ENCODE results near the gene ZFAND2A.
"Not testable (repeated sequence)": the region's sequence is repeated elsewhere in the genome, so short reads cannot be mapped to it uniquely, and the experiment has no call there.

The ZFAND2A gene

DNA sequence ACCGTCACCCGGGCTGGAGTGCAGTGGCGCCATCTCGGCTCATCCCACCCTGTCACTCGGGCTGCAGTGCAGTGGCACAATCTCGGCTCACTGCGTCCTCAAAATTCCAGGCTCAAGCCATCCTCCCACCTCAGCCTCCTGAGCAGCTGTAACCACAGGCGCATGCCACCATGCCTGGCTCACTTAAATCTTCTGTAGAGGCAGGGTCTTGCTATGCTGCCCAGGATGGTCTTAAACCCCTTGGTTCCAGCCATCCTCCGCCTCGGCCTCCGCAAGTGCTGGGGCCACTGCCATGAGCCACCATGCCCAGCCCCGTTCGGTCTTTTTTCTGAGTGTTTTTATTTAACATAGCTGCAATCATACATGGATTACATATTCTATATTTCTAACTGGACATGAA, 30.6 kb downstream of the ZFAND2A start:
- FAIRE-seq (no peak), DNase-seq (ENCODE audit: insufficient read length, low spot score) (no peak)

DNA sequence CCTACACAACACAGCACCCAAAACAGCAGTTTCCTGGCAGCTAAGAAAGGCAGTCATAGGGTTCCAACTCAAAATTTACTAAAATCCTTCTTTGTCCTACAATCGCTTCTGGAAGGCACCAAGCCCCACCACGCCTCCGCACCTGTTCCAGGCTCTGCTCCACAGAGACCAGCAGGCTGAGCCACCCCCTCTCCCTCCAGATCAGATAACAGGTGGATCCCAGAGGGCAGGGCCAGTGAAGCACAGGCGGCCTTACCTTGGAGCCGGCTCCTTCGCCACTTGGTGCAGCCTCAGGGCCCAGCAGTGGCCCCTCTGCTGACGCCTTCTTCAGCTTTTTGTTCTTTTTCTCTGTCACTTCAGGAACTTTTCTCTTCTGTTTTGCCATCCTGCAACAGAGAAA, 33.0 kb downstream of the ZFAND2A start:
- DNase-seq (ENCODE audit: insufficient read length, low spot score) (no peak), FAIRE-seq (no peak)

DNA sequence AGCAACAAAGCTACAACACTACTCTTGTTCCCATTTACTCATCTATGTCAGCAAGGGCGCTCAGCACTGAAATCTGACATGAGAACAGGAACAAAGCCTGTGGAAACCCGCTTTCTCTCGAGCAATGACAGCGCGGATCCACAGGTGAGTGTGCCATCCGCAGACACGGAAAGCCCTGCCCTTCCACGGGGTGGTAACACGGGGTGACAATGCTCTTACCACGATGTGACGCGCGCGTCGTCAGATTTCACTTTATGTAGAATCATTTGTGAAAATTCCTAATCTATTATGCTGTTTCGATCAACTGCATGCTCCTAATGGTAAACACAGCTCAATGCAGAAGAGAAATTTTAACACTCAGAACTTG, 34.4 kb downstream of the ZFAND2A start:
- FAIRE-seq (peak; percentile 62), DNase-seq (ENCODE audit: insufficient read length, low spot score) (no peak)

DNA sequence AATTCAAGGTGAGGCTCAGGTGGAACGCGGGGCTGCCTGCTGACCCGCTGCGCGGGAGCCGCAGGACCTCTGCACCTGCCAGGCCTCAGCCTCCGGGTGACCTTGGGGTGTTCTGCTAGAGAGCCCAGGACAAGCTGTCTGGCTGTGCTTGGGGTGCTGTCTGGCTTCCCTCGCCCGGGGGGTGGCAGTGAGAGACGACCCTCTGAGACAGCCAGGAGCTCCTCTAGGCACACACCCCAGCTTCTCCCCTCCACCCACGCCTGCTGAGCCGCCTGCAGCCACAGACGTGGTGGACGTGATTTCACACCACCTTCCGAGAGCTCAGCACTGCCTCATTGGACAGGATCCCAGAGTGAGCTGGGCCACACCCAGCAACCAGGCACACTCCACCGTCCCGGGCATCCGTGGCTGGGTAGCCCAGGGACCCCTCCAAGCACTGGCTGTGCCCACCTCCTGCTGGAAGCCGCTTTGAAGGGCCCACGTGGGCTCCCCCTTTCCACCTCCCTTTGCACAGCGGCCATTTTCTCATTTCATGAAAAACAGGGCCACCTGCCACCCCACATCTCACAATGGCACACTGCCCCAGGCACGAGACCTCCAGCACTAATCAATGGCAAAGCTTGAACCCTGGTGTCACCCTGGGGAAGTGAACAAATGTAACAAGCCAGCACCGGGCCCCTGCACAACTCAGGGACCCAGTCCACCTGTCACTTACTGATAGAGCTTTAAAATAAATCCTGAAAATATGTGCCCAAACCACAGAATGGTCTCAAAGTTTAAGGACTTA, 35.0 kb downstream of the ZFAND2A start:
- FAIRE-seq, result no peak
- DNase-seq (ENCODE audit: insufficient read length, low spot score), result no peak

DNA sequence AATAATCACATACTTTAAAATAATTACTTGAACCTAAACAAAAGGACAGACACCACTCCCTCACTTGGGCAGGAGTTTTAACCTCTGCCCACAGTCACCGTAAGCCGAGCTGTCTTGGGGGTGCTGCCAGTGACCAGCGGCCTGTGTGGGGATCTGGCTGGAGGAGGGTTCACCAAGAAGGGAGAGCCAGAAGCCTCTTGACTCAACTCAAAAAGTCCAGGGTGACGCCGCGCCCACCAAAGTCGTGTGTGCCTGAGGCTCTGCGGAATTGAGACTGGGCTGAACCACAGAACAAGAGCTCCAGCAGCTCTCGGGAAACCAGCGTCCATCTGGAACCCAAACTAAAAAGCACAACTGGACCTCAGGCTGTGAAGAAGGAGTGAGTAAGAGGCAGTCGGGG, 35.8 kb downstream of the ZFAND2A start:
- no peak for FAIRE-seq
- DNase-seq (ENCODE audit: insufficient read length, low spot score), result no peak

GRCh38 chr7:1123715-1124114, 36.3 kb downstream of the ZFAND2A start:
- DNase-seq (ENCODE audit: insufficient read length, low spot score) (no peak), FAIRE-seq (no peak)

DNA sequence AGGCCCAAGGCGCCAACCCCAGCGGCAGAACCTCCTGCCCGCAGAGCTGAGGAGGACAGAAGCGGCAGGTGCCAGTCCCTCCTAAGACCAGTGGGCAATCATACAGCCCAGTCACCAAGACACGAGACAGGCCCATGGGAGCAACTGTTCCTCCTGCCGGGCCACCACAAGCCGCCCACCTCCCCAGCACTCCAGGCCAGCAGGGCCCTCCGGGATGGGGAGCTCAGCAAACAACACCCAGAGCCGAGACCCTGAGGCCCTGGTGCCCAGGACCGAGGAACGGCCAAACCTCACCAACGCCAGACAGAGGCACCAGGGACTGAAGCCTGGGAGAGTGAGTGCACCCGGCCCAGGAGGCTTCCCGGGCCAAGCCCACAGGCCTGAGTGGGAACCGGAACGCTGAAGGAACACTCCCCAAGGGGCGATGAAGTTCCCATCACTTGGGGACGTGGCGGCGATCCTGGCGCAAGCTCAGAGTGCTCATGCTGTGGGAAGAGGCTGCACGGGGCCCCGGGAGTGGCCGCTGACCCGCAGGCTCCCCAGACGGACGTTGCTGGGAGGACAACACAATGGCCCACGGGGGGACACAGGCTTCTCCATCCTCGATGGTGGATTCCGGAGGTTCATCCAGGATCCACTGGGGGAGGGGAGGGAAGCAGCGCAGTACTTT, 37.0 kb downstream of the ZFAND2A start:
- FAIRE-seq (no peak), DNase-seq (ENCODE audit: insufficient read length, low spot score) (no peak)

- no peak for DNase-seq (ENCODE audit: insufficient read length, low spot score)
- peak; percentile 13 for FAIRE-seq
Observed at GRCh38 chr7:1121886-1122831, 37.8 kb downstream of the ZFAND2A start.

DNA sequence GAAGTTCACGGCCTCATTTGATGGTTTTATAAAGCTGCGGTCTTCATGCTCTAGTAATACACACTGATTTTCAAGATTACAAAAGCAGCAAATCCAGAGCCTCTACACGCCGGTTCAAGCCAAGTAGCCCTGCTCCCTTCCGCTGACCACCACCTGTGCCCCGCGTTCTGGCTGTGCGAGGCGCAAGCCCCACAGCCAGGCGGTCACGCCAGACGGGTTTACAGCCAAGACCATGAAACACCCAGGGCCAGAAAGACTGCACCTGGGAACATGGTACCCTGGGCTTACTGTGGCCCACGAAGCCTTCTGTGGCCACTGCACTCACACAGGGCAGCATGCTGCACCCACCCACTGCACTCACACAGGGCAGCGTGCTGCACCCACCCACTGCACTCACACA, 38.5 kb downstream of the ZFAND2A start:
- no peak for FAIRE-seq
- no peak for DNase-seq (ENCODE audit: insufficient read length, low spot score)

GRCh38 chr7:1120791-1121190, 39.2 kb downstream of the ZFAND2A start:
- no peak for DNase-seq (ENCODE audit: insufficient read length, low spot score)
- FAIRE-seq, result peak; percentile 72

DNA sequence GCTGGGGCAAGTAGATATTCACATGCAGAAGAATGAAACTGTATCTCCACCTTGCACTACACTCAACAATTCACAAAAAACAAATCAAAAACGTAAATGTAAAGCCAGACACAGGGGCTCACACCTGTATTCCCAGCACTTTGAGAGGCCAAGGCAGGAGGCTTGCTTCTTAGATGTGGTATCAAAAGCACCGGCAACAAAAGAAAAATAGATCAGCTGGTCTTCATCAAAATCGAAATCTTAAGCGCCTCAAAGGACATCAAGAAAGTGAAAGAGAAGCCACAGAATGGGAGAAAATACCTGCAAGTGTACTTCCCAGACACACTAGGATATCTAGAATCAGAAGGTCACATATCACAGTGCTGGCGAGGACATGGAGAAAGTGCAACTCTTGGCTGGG, 40.8 kb downstream of the ZFAND2A start:
- DNase-seq (ENCODE audit: insufficient read length, low spot score) (no peak), FAIRE-seq (no peak)

- DNase-seq (ENCODE audit: insufficient read length, low spot score), result no peak
- no peak for FAIRE-seq
Observed at GRCh38 chr7:1117321-1117928, 42.6 kb downstream of the ZFAND2A start.

DNA sequence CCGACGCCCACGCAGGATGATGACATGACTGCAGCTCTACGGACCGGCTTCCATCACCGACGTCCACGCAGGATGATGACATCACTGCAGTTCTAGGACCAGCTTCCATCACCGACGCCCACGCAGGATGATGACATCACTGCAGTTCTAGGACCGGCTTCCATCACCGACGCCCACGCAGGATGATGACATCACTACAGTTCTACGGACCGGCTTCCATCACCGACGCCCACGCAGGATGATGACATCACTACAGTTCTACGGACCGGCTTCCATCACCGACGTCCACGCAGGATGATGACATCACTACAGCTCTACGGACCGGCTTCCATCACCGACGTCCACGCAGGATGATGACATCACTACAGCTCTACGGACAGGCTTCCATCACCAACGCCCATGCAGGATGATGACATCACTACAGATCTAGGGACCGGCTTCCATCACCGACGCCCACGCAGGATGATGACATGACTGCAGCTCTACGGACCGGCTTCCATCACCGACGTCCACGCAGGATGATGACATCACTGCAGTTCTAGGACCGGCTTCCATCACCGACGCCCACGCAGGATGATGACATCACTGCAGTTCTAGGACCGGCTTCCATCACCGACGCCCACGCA, 43.5 kb downstream of the ZFAND2A start:
- DNase-seq (ENCODE audit: insufficient read length, low spot score); FAIRE-seq: not testable (repeated sequence)

GRCh38 chr7:1115171-1116045, 44.6 kb downstream of the ZFAND2A start:
- DNase-seq (ENCODE audit: insufficient read length, low spot score), result not testable (repeated sequence)
- peak; percentile 48 for FAIRE-seq

- DNase-seq (ENCODE audit: insufficient read length, low spot score) (no peak), FAIRE-seq (no peak)
Observed at GRCh38 chr7:1114505-1114904, 45.5 kb downstream of the ZFAND2A start.

- FAIRE-seq, result no peak
- no peak for DNase-seq (ENCODE audit: insufficient read length, low spot score)
Observed at GRCh38 chr7:1114088-1114487, 45.9 kb downstream of the ZFAND2A start.

DNA sequence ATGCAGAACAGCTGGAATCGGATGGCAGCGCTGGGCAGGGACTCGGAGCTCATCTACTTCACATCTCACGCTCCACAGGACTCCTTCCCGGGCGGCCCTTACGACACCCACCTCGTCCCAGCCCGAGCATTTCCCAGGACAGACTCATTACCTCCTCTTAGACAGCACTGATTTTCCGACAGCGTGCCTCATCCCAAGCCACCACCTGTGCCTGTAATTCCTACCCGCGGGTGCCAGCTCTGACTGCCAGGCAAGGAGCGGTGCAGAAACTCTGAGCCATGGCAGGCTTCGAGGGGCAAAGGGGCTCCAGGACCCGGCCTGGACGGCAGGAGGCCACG, 46.5 kb downstream of the ZFAND2A start:
- no peak for DNase-seq (ENCODE audit: insufficient read length, low spot score)

GRCh38 chr7:1112625-1113547, 47.1 kb downstream of the ZFAND2A start:
- DNase-seq (ENCODE audit: insufficient read length, low spot score), result no peak
- no peak for FAIRE-seq

More for the DNA sequence above, 46.5 kb downstream of the ZFAND2A start:
- no peak for FAIRE-seq

All from HTR-8/SVneo (cell line).